Kidney capillary endothelial cell (primary cell): Measurements from ENCODE around the gene CEACAM16.

Experiments
- DNase-seq: peaks from one replicate; pipeline ENCODE4 v3.0.0-alpha.2; 2018; ENCODE audit warnings: low spot score

The CEACAM16 gene

GRCh38 chr19:44746616-44746945 lies 47.6 kb downstream of the CEACAM16 start:
- no peak for DNase-seq

GRCh38 chr19:44746946-44747738 lies 48.2 kb downstream of the CEACAM16 start:
- DNase-seq, result peak; percentile 90

- DNase-seq, result peak; percentile 75
Observed at GRCh38 chr19:44747739-44748425, 48.9 kb downstream of the CEACAM16 start.

GRCh38 chr19:44748426-44749254 lies 49.7 kb downstream of the CEACAM16 start, which contains the start of gene BCL3:
BCL3 (plus strand) TSS chr19:44748708; CDS start chr19:44748791, 83 bp downstream.
- DNase-seq, result peak; percentile 33

- DNase-seq, result no peak
Observed at GRCh38 chr19:44749292-44749691, 50.3 kb downstream of the CEACAM16 start.

- DNase-seq, result no peak
Observed at GRCh38 chr19:44749994-44750393, 51.0 kb downstream of the CEACAM16 start.

GRCh38 chr19:44752123-44752815 lies 53.3 kb downstream of the CEACAM16 start:
- no peak for DNase-seq

GRCh38 chr19:44752816-44753625 lies 54.1 kb downstream of the CEACAM16 start:
- peak; percentile 59 for DNase-seq

- DNase-seq, result no peak
Observed at GRCh38 chr19:44753626-44753931, 54.6 kb downstream of the CEACAM16 start.

GRCh38 chr19:44753932-44754749 lies 55.2 kb downstream of the CEACAM16 start:
- peak; percentile 51 for DNase-seq

- no peak for DNase-seq
Observed at GRCh38 chr19:44754750-44755080, 55.8 kb downstream of the CEACAM16 start.

GRCh38 chr19:44755219-44755618 lies 56.3 kb downstream of the CEACAM16 start:
- no peak for DNase-seq

- DNase-seq, result no peak
Observed at GRCh38 chr19:44756089-44756562, 57.2 kb downstream of the CEACAM16 start.

GRCh38 chr19:44757057-44757734 lies 58.2 kb downstream of the CEACAM16 start:
- DNase-seq, result no peak

- DNase-seq, result peak; percentile 46
Observed at GRCh38 chr19:44757735-44758505, 59.0 kb downstream of the CEACAM16 start.

GRCh38 chr19:44758596-44758995 lies 59.6 kb downstream of the CEACAM16 start:
- no peak for DNase-seq

- no peak for DNase-seq
Observed at GRCh38 chr19:44759083-44759804, 60.3 kb downstream of the CEACAM16 start.
